Gastrocnemius medialis (tissue), 4 donors: ENCODE measurements around the gene ZNF655. TPM values are rescaled to one million over a fixed set of nuclear protein-coding genes. Genes with fewer than 3 reads are reported as not detected.

Source experiments
- ATAC-seq, 2 donors: fragments of 150-250 bp; one replicate each; pipeline ENCODE4 v1.9.1; 2016
- DNase-seq, 2 donors: peaks; one replicate each; pipeline ENCODE4 v3.0.0-alpha.2; 2019
- H3K27ac ChIP-seq, 4 donors: fragments of 200-600 bp; sonication (generic); 1 replicate in 1 of 4; 2 replicates in 3 of 4; pipeline ENCODE4 v1.5.1; 2016 to 2018; ENCODE audit warnings: mild to moderate bottlenecking in 2 of 4, moderate library complexity in 1 of 4
- H3K27me3 ChIP-seq, 3 donors: fragments of 200-600 bp; sonication (generic) in 2 of 3; 1 replicate in 1 of 3; 2 replicates in 2 of 3; pipeline versions ENCODE4 v1.5.1 to v1.6.0; 2016 to 2019; ENCODE audit warnings: mild to moderate bottlenecking in 1 of 3, moderate library complexity in 1 of 3
- H3K36me3 ChIP-seq, 2 donors: fragments of 200-600 bp; sonication (generic) in 1 of 2; one replicate each; pipeline ENCODE4 v1.5.1; 2017 to 2018
- H3K4me1 ChIP-seq, 2 donors: fragments of 200-600 bp; sonication (generic) in 1 of 2; one replicate each; pipeline ENCODE4 v1.5.1; 2016 to 2017; ENCODE audit warnings: mild to moderate bottlenecking in 2 of 2
- H3K4me3 ChIP-seq, 4 donors: fragments of 200-600 bp; sonication (generic) in 3 of 4; 1 replicate in 1 of 4; 2 replicates in 3 of 4; pipeline ENCODE4 v1.5.1; 2016 to 2019; ENCODE audit warnings: mild to moderate bottlenecking in 2 of 4
- H3K9me3 ChIP-seq, 3 donors: fragments of 200-600 bp; sonication (generic) in 2 of 3; 1 replicate in 1 of 3; 2 replicates in 2 of 3; pipeline ENCODE4 v1.5.1; 2016 to 2019
- POLR2A ChIP-seq, 2 donors: fragments of 450-650 bp; IDR thresholded peaks; one replicate each; pipeline ENCODE4 v1.6.1; 2017; ENCODE audit warnings: antibody characterized with exemption in 2 of 2, mild to moderate bottlenecking in 2 of 2, moderate library complexity in 2 of 2
- in situ Hi-C, 4 donors: fragments of 200-750 bp; cut with MboI; loops; one replicate each; pipeline versions ENCODE4 v1.15.0 to v1.8.0; 2017; ENCODE audit warnings: low sequenced_read_pairs in 4 of 4
- intact Hi-C: fragments of 100-400 bp; cut with DNase I; formaldehyde crosslinking; loops from one replicate; pipeline ENCODE4 v1.15.1; 2023; ENCODE audit warnings: low total_unique reads
- total RNA-seq, 4 donors: library from RNA; depleted of rRNA; stranded (reverse); fragments of >200 nt; gene quantifications; one replicate each; pipeline versions ENCODE4 v1.1.0 to v1.2.3, GENCODE V29; 2016
- TF ChIP-seq, protein P1 (sequence below), 5 experiments: fragments of 450-650 bp in 3 of 5; fragments of 200-600 bp in 2 of 5; sonication (generic) in 2 of 5; IDR thresholded peaks in 4 of 5; conservative IDR thresholded peaks in 1 of 5; 1 replicate in 4 of 5; 2 replicates in 1 of 5; pipeline ENCODE4 v1.5.1; 2016 to 2019; ENCODE audit warnings: antibody characterized with exemption in 5 of 5, mild to moderate bottlenecking in 3 of 5, moderate library complexity in 3 of 5

ZNF655 gene
- total RNA-seq, 4 donors from 2014 or later: 41.5 to 85.1 (median 56.5) TPM

DNA sequence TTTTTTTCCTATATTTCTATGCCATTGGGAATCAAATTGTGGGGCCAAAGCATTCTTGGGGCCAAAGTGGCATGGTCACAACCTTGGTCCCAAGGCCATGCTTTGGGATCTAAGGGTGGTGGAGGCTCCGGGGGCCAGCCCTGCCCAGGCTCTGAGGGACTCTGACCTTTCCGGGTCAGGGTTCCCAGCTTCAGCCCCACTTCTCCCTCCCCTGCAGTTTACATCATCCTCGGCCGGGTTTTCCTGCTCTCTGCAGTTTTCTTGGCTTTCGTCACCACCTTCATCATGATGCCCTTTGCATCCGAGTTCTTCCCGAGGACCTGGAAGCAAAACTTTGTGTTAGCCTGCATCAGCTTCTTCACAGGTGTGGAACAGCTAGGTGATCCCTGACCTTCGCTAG is 48.1 kb downstream of the ZNF655 start:
- TF ChIP-seq, protein P1, sequence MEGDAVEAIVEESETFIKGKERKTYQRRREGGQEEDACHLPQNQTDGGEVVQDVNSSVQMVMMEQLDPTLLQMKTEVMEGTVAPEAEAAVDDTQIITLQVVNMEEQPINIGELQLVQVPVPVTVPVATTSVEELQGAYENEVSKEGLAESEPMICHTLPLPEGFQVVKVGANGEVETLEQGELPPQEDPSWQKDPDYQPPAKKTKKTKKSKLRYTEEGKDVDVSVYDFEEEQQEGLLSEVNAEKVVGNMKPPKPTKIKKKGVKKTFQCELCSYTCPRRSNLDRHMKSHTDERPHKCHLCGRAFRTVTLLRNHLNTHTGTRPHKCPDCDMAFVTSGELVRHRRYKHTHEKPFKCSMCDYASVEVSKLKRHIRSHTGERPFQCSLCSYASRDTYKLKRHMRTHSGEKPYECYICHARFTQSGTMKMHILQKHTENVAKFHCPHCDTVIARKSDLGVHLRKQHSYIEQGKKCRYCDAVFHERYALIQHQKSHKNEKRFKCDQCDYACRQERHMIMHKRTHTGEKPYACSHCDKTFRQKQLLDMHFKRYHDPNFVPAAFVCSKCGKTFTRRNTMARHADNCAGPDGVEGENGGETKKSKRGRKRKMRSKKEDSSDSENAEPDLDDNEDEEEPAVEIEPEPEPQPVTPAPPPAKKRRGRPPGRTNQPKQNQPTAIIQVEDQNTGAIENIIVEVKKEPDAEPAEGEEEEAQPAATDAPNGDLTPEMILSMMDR (IDR thresholded peaks at IDR 0.05 in 4 of 5, conservative IDR thresholded peaks at IDR 0.05 in 1 of 5): no peak
- TF ChIP-seq POLR2A (IDR thresholded peaks at IDR 0.05): no peak
- no peaks in the 10 kb centered on the region for H3K36me3 ChIP-seq
- no peaks in the 10 kb centered on the region for H3K9me3 ChIP-seq
- intact Hi-C loops: no loop called here
- ATAC-seq (no peak), DNase-seq (no peak)
- H3K27me3 ChIP-seq: no peaks in the 10 kb centered on the region
- H3K4me1 ChIP-seq: no peaks in the 10 kb centered on the region
- H3K4me3 ChIP-seq: no peak overlapping the region
- no peak overlapping the region for H3K27ac ChIP-seq
- in situ Hi-C loops: no loop called here

DNA sequence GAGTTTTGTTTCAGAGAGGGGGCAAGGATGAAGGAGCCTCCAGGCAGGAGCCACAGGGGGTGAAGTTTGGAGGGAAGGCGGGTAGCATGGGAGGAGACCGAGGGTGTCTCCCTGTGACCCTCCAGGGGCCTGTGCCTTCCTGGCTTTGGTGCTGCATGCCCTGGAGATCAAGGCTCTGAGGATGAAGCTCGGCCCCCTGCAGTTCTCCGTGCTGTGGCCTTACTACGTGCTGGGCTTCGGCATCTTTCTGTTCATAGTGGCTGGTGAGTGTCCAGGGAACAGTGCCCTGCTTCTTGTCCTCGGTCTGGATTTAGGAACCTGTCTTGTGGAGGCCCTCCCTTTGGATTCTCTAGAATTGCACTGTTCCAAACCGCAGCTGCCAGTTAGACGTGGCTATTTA is 49.1 kb downstream of the ZNF655 start:
- no peaks in the 10 kb centered on the region for H3K4me1 ChIP-seq
- DNase-seq (no peak), ATAC-seq (no peak)
- in situ Hi-C loops: no loop called here
- no peaks in the 10 kb centered on the region for H3K9me3 ChIP-seq
- no peaks in the 10 kb centered on the region for H3K36me3 ChIP-seq
- no peaks in the 10 kb centered on the region for H3K27me3 ChIP-seq
- H3K4me3 ChIP-seq: no peak overlapping the region
- TF ChIP-seq, protein P1 (IDR thresholded peaks at IDR 0.05 in 4 of 5, conservative IDR thresholded peaks at IDR 0.05 in 1 of 5): no peak
- no peak for TF ChIP-seq POLR2A (IDR thresholded peaks at IDR 0.05)
- no peak overlapping the region for H3K27ac ChIP-seq
- intact Hi-C loops: no loop called here

DNA sequence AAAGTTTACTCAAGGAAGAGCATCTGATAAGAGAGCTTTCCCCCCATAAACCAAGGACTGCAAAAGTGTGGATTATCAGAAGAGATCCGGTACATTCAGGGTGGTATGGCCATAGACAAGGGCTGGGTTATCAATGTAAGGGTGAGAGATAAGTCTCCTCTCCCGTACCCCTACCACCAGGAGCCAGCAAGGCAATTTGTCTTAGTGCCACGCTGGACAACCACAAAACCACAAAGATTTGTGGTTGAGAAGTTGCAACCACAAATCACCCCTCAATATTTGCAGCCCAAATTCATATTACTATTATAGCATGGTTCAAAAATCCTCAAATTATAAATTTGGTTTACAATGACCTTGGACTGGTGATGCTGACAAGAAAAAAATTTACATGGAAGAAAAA is 56.1 kb downstream of the ZNF655 start:
- H3K27ac ChIP-seq: no peak overlapping the region
- intact Hi-C loops (no loop called here), in situ Hi-C loops (no loop called here)
- TF ChIP-seq, protein P1 (IDR thresholded peaks at IDR 0.05 in 4 of 5, conservative IDR thresholded peaks at IDR 0.05 in 1 of 5): no peak
- TF ChIP-seq POLR2A (IDR thresholded peaks at IDR 0.05): no peak
- ATAC-seq (no peak), DNase-seq (no peak)
- no peaks in the 10 kb centered on the region for H3K27me3 ChIP-seq
- H3K4me3 ChIP-seq: no peak overlapping the region
- peaks cover 12 to 16% of the 10 kb centered on the region in 2 donors for H3K4me1 ChIP-seq
- peaks cover 0 to 11% of the 10 kb centered on the region in 2 donors for H3K36me3 ChIP-seq
- no peaks in the 10 kb centered on the region for H3K9me3 ChIP-seq

DNA sequence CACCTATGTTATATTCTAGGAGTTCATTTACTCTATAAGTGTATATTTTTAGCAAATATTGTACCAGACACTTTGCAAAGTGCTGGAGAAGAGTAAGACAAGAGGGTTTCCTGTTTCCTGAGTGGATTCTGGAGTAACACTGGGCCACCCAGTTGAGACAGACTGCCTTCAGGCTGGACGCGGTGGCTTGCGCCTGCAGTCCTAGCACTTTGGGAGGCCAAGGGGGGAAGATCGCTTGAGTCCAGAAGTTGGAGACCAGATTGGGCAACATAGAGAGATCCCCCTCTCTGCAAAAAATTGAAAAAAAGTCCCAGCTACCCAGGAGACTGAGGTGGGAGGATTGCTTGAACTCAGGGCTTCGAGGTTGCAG is 57.5 kb downstream of the ZNF655 start:
- no peak for TF ChIP-seq POLR2A (IDR thresholded peaks at IDR 0.05)
- TF ChIP-seq, protein P1 (IDR thresholded peaks at IDR 0.05 in 4 of 5, conservative IDR thresholded peaks at IDR 0.05 in 1 of 5): no peak
- peaks cover 12 to 16% of the 10 kb centered on the region in 2 donors for H3K4me1 ChIP-seq
- intact Hi-C loops (loop anchor here (1.0 to 2.0 kb wide), 5 partner anchors 57 to 473 kb away; partner anchors contain the start of genes TRIM4, ZKSCAN5, ZNF655 and ZNF789), in situ Hi-C loops (no loop called here)
- H3K9me3 ChIP-seq: no peaks in the 10 kb centered on the region
- no peak for ATAC-seq
- peak overlapping the region; percentile 87 to 93 (median 91) for H3K27ac ChIP-seq
- peak overlapping the region; percentile 97 to 99 (median 98) for H3K4me3 ChIP-seq
- no peak for DNase-seq
- H3K27me3 ChIP-seq: no peaks in the 10 kb centered on the region
- H3K36me3 ChIP-seq: peaks cover 0 to 26% of the 10 kb centered on the region in 2 donors
